Endothelial cell of umbilical vein (primary cell): ENCODE results near the gene CCDC57.

Source experiments
- EZH2 ChIP-seq: IDR thresholded peaks from 2 replicates; pipeline ENCODE4 v1.6.1; 2012; ENCODE audit warnings: borderline replicate concordance, low read depth, mild to moderate bottlenecking, moderate library complexity, low read length, inconsistent platforms; ENCODE audit not compliant: severe bottlenecking
- JUN ChIP-seq: IDR thresholded peaks from 2 replicates; pipeline ENCODE4 v1.6.1; 2011; ENCODE audit warnings: borderline replicate concordance, low read depth; ENCODE audit not compliant: insufficient read length, insufficient read depth
- POLR2A ChIP-seq: IDR thresholded peaks from 2 replicates; pipeline ENCODE4 v1.6.1; 2012; ENCODE audit warnings: low read depth, mild to moderate bottlenecking, control low read depth, low read length
- POLR2AphosphoS5 ChIP-seq: IDR thresholded peaks from 2 replicates; pipeline ENCODE4 v1.6.1; 2012; ENCODE audit warnings: low read depth, mild to moderate bottlenecking, control low read depth, low read length, moderate library complexity; ENCODE audit not compliant: insufficient read depth
- TF ChIP-seq, protein P1 (sequence below), 2 donors: IDR thresholded peaks; 1 replicate in 1 of 2; 2 replicates in 1 of 2; pipeline ENCODE4 v1.5.1; 2011; ENCODE audit warnings: low read length in 2 of 2, mild to moderate bottlenecking in 2 of 2, moderate library complexity in 2 of 2, control low read depth in 1 of 2, inconsistent platforms in 1 of 2, low read depth in 1 of 2; ENCODE audit not compliant: insufficient read depth in 1 of 2; ENCODE audit errors: extremely low read depth in 1 of 2
- TF ChIP-seq, protein P2 (sequence below): IDR thresholded peaks from 2 replicates; pipeline ENCODE4 v1.6.1; 2011; ENCODE audit not compliant: insufficient read depth, insufficient read length

DNA sequence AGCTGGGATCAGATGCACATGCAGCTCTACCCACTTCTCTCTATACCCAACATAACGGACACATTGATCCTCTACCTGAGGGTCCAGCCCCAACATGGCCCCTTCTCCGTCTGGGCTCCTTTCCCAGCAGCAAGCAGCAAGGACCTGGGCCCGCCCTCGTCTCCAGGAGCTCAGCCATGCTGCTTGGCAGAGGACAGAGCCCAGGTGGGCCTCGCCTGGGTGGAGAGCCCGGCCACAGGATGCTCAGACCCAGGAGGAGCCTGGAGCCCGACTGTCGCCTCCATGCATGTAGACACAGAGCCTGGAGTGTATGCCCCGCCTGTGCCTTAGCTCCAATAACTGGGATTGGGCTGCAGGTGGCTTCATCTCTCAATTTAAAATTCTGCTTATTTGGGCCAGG is 57.0 kb downstream of the CCDC57 start:
- TF ChIP-seq, protein P1, sequence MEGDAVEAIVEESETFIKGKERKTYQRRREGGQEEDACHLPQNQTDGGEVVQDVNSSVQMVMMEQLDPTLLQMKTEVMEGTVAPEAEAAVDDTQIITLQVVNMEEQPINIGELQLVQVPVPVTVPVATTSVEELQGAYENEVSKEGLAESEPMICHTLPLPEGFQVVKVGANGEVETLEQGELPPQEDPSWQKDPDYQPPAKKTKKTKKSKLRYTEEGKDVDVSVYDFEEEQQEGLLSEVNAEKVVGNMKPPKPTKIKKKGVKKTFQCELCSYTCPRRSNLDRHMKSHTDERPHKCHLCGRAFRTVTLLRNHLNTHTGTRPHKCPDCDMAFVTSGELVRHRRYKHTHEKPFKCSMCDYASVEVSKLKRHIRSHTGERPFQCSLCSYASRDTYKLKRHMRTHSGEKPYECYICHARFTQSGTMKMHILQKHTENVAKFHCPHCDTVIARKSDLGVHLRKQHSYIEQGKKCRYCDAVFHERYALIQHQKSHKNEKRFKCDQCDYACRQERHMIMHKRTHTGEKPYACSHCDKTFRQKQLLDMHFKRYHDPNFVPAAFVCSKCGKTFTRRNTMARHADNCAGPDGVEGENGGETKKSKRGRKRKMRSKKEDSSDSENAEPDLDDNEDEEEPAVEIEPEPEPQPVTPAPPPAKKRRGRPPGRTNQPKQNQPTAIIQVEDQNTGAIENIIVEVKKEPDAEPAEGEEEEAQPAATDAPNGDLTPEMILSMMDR (IDR thresholded peaks at IDR 0.05; ENCODE audit: extremely low read depth in 1 of 2, insufficient read depth in 1 of 2, low read depth in 1 of 2, low read length in 2 of 2): no peak
- TF ChIP-seq POLR2A (no peak), POLR2AphosphoS5 (no peak), EZH2 (no peak), JUN (no peak)
- TF ChIP-seq, protein P2, sequence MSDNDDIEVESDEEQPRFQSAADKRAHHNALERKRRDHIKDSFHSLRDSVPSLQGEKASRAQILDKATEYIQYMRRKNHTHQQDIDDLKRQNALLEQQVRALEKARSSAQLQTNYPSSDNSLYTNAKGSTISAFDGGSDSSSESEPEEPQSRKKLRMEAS: no peak
